GM19193 (cell line): ENCODE data around the gene LYPD6.

Source experiments
- POLR2A ChIP-seq: IDR thresholded peaks from 4 replicates; pipeline ENCODE4 v1.6.1; 2011; ENCODE audit not compliant: insufficient read depth, insufficient read length; ENCODE audit errors: extremely low read depth

The LYPD6 gene

DNA sequence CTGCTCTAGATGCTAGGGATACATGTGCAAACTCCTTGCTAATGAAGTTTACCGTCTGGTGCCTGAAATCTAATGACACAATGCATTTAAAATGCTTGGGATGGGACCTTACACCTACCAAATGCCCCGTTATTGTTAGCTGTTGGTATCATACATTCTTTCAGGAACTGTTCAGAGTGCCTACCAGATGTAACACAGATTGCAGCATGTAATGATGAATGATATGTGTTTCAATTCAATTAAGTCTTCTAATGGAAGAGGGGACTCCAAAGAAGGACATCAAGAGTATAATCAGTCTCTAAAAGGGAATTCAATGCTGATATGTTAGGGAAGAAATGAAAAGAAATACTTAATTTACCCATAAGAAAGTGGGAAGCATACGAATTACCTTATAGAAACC lies 3.2 kb downstream of the LYPD6 start:
- TF ChIP-seq POLR2A: no peak

DNA sequence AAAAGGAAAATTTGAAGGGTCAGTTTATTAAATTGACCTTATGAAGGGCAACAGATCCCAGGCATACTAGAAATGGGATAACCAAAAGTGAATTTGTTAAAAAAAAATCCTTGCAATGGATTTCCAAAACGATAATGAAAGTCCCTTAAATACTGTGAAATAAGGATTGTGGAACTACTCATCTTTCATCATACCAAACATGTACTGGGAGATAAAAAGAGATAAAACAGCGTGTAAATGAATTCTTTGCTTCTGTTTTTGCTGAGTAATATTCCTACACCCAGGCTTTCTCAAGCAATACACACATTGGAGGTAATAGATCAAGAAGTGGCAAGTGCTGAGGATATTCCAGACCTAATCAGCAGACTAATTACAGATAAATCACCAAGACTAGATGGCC lies 3.8 kb downstream of the LYPD6 start:
- no peak for TF ChIP-seq POLR2A

DNA sequence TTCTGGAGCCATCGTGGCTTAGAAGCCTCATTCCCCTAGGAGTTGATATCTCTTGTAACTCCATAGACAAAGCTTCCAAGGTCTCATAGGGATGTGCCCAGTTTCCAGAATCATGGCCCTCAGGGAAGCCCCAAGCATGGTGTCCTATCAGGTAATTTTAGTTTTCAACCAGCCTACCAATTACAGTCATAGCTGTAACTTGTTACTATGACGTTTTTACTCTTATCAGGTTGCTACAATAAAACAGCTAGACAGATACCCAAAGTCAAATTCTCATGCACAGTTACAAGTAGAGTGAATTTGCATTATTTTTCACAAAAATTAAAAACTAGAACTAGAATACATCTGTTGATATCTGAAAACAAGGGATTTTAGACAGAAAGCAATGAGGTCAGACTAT lies 8.9 kb downstream of the LYPD6 start:
- TF ChIP-seq POLR2A: no peak

GRCh38 chr2:149342509-149342908 lies 12.1 kb downstream of the LYPD6 start:
- no peak for TF ChIP-seq POLR2A

- no peak for TF ChIP-seq POLR2A
These were observed 13.7 kb downstream of the LYPD6 start for GRCh38 chr2:149344105-149344504.

DNA sequence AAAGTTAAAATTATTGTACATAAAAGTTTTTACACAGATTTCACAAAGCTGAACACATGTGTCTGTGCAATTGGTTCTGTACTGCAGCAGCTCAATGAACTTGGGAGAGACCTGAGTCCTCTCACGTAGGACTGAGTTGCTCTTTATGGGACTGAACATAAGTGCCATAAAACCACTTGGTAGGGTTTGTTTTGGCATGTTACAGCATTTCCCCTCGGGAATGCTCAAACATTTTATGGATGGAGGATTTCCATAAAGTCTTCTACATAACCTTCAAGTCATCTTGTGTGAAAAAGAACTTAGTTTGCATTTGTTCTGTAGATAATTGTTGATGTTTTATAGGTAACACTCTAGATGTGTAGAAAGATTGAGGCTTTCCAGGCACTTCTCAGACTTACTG lies 15.9 kb downstream of the LYPD6 start:
- no peak for TF ChIP-seq POLR2A

GRCh38 chr2:149348291-149348690 lies 17.9 kb downstream of the LYPD6 start:
- no peak for TF ChIP-seq POLR2A

DNA sequence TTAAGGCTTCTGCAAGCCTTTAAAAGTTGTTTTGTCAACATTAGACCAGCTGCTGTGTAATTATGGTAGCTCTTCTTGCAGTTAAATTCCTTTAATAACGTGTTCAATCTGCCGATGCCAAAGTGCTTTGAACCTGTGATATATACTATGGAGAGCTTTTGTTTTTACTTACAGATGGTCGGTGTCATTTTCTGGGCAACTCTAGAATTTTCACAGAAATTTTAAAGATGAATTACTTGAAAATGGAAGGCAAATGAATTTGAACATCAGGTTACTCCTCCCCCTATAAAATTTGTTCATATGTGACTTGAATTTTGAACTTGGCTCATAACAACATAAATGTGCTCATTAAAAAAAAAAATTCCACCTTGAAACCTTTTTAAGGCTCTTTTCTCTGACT lies 23.0 kb downstream of the LYPD6 start:
- no peak for TF ChIP-seq POLR2A

GRCh38 chr2:149355716-149356422 lies 25.5 kb downstream of the LYPD6 start:
- no peak for TF ChIP-seq POLR2A

GRCh38 chr2:149357058-149357457 lies 26.7 kb downstream of the LYPD6 start:
- TF ChIP-seq POLR2A: no peak

GRCh38 chr2:149360106-149360505 lies 29.7 kb downstream of the LYPD6 start:
- TF ChIP-seq POLR2A: no peak

GRCh38 chr2:149363958-149364357 lies 33.6 kb downstream of the LYPD6 start:
- TF ChIP-seq POLR2A: no peak

DNA sequence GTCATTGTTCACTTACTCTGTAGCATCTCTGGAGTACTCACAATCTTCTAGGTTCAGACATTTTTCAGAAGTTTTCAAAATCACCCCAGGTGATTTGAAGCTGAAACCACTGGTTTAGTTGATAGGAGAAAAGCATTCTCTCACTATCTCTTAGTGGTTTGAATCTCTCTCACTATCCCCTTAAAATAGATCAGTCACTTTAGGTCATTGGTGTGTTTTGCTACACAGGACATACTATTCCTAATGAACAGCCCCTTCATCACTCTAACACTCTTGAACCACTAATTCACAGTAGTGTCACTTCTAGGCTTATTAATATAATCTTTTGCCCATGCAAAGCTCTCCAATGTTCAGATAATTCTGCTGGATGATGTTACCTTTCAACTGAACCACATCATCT lies 34.5 kb downstream of the LYPD6 start:
- TF ChIP-seq POLR2A: no peak

- no peak for TF ChIP-seq POLR2A
These were observed 35.7 kb downstream of the LYPD6 start for GRCh38 chr2:149365931-149366583.

GRCh38 chr2:149370061-149370775 lies 39.8 kb downstream of the LYPD6 start:
- TF ChIP-seq POLR2A: no peak

DNA sequence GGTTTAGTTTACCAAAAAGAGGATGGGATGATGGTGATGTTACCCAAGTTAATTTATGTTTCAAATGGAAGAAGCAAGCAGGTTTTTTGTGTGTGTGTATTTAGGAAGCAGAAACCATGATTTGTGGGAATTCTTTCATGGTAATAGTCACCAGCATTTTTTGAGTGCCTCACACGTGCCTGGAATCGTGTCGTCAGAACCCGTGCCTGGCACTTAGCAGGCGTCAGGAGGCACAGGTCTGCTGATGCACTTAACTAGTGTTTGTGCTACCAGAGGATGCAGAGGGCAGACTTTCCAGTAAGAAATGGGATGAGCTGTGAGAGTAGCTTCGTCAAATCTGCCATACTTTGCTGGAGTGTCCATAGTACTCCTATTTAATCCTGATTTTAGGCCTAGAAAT lies 41.1 kb downstream of the LYPD6 start:
- no peak for TF ChIP-seq POLR2A
